NCI-H128 (cell line): Measurements from ENCODE around the gene SLC24A4.

Experiments used
- DNase-seq: peaks from one replicate; lab custom pipeline; 2025; ENCODE audit not compliant: unreplicated experiment; lab: John Stamatoyannopoulos, UW

The SLC24A4 gene

GRCh38 chr14:92494512-92494911 lies 171.5 kb downstream of the SLC24A4 start:
- DNase-seq = no peak

- DNase-seq = no peak
Observed at GRCh38 chr14:92495027-92495426, 172.1 kb downstream of the SLC24A4 start.

GRCh38 chr14:92496191-92496857 lies 173.4 kb downstream of the SLC24A4 start:
- DNase-seq = no peak

GRCh38 chr14:92497391-92497790 lies 174.4 kb downstream of the SLC24A4 start:
- DNase-seq = no peak

GRCh38 chr14:92499234-92499633 lies 176.3 kb downstream of the SLC24A4 start:
- DNase-seq = no peak

- no peak for DNase-seq
Observed at GRCh38 chr14:92500491-92500941, 177.6 kb downstream of the SLC24A4 start.

GRCh38 chr14:92501891-92502351 lies 179.0 kb downstream of the SLC24A4 start:
- DNase-seq = no peak

- no peak for DNase-seq
Observed at GRCh38 chr14:92502541-92503286, 179.7 kb downstream of the SLC24A4 start.

- no peak for DNase-seq
Observed at GRCh38 chr14:92503756-92504491, 181.0 kb downstream of the SLC24A4 start.

GRCh38 chr14:92505826-92506225 lies 182.9 kb downstream of the SLC24A4 start:
- no peak for DNase-seq

GRCh38 chr14:92506231-92506630 lies 183.3 kb downstream of the SLC24A4 start:
- DNase-seq = no peak

GRCh38 chr14:92507174-92507768 lies 184.3 kb downstream of the SLC24A4 start:
- peak; percentile 96 for DNase-seq

GRCh38 chr14:92510972-92511371 lies 188.0 kb downstream of the SLC24A4 start:
- no peak for DNase-seq

- DNase-seq = no peak
Observed at GRCh38 chr14:92511453-92512238, 188.7 kb downstream of the SLC24A4 start.

GRCh38 chr14:92512807-92513203 lies 189.8 kb downstream of the SLC24A4 start:
- DNase-seq = no peak

GRCh38 chr14:92513204-92513965 lies 190.4 kb downstream of the SLC24A4 start, which contains the start of gene RIN3:
TSS of gene RIN3 (plus strand) at chr14:92513781. CDS start at chr14:92513933, 152 bp downstream.
- no peak for DNase-seq

- DNase-seq = no peak
Observed at GRCh38 chr14:92513966-92514843, 191.2 kb downstream of the SLC24A4 start.

GRCh38 chr14:92514844-92515514 lies 192.0 kb downstream of the SLC24A4 start:
- no peak for DNase-seq
